ENCODE measurements around the gene PRDM5. TPM values are rescaled to one million over a fixed set of nuclear protein-coding genes. Genes with fewer than 3 reads are reported as not detected.

The PRDM5 gene
- total and polyA plus RNA-seq, 9 of the 15 experiments (the other 6 are each of a cell fraction or from before 2014, with no cell fraction given), result not detected

- TF ChIP-seq ZBTB40 (IDR thresholded peaks at IDR 0.05), result no peak
- TF ChIP-seq ZBTB40 (CRISPR knock-in tag; IDR thresholded peaks at IDR 0.05), result no peak
- no peak for TF ChIP-seq MAZ (CRISPR knock-in tag; conservative IDR thresholded peaks at IDR 0.05 in 1 of 2, IDR thresholded peaks at IDR 0.05 in 1 of 2)
- no peak for TF ChIP-seq FOXK2 (conservative IDR thresholded peaks at IDR 0.05 in 1 of 2, IDR thresholded peaks at IDR 0.05 in 1 of 2; ENCODE audit: low read depth in 2 of 2)
- no peak for TF ChIP-seq RAD21 (CRISPR knock-in tag; conservative IDR thresholded peaks at IDR 0.05 in 1 of 2, IDR thresholded peaks at IDR 0.05 in 1 of 2)
- TF ChIP-seq PCBP2 (IDR thresholded peaks at IDR 0.05; ENCODE audit: low read depth, low read length, poor library complexity, severe bottlenecking), result no peak
- no peak for TF ChIP-seq CBFA2T2 (conservative IDR thresholded peaks at IDR 0.05)
These were observed 151.6 kb downstream of the PRDM5 start (continued) for GRCh38 chr4:120770897-120771296.
